H7 (cell line): Measurements from ENCODE around the gene ENTHD1. TPM values are rescaled to one million over a fixed set of nuclear protein-coding genes. Genes with fewer than 3 reads are reported as not detected.
A peak's percentile ranks its signal among the peaks of the same experiment; 100 is the strongest.

Source experiments
- DNase-seq: peaks from one replicate; pipeline ENCODE4 v3.0.0; 2012
- H3K27me3 ChIP-seq: 2 replicates; pipeline ENCODE4 v1.6.0; 2011; ENCODE audit warnings: mild to moderate bottlenecking, low read length; ENCODE audit not compliant: control insufficient read depth, insufficient read depth
- H3K36me3 ChIP-seq: replicated peaks from 2 replicates; pipeline ENCODE4 v1.5.1; 2011; ENCODE audit warnings: low read length; ENCODE audit not compliant: control insufficient read depth, insufficient read depth
- H3K4me3 ChIP-seq: 2 replicates; pipeline ENCODE4 v1.5.1; 2011; ENCODE audit warnings: low read depth, mild to moderate bottlenecking, control low read depth, low read length, moderate library complexity; ENCODE audit not compliant: insufficient read depth
- total RNA-seq: library from RNA; depleted of rRNA; stranded (reverse); fragments of >200 nt; shearing (Covaris generic); gene quantifications from 2 replicates; pipeline ENCODE4 v1.2.3, GENCODE V29; 2014

The ENTHD1 gene
- total RNA-seq, 1 experiment from 2014 or later = not detected

DNA sequence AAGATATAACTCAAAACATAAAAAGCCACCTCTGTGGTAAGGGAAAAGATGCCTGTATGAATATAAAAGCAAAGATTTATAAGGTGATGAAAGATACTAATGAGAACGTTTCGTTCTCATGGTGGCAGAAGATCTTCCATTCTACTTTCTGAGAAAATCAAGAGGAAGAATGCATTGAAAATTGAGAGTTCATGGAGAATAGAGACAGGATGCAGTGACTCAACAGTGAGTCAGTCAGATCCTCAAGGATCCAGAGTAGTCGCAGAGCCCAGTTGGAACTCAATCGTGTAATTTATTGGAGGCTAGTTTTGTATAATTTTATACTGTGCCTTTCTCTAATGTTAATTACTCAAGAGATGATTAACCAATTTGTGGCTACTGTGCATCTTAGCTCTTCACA lies 73.3 kb downstream of the ENTHD1 start:
- Histone ChIP-seq H3K27me3 (no peaks in the 10 kb centered on the region; the same call in 1 of the 2 replicates), H3K36me3 (no peaks in the 10 kb centered on the region), H3K4me3 (no peak overlapping the region)
- no peak for DNase-seq

GRCh38 chr22:39819429-39819828 lies 74.1 kb downstream of the ENTHD1 start:
- Histone ChIP-seq H3K27me3 (no peaks in the 10 kb centered on the region; the same call in 1 of the 2 replicates), H3K36me3 (no peaks in the 10 kb centered on the region), H3K4me3 (no peak overlapping the region)
- DNase-seq = no peak

GRCh38 chr22:39818094-39818493 lies 75.5 kb downstream of the ENTHD1 start:
- no peaks in the 10 kb centered on the region for H3K36me3 ChIP-seq
- H3K27me3 ChIP-seq = no peaks in the 10 kb centered on the region; the same call in 1 of the 2 replicates
- DNase-seq = no peak
- no peak overlapping the region for H3K4me3 ChIP-seq

GRCh38 chr22:39815932-39816331 lies 77.6 kb downstream of the ENTHD1 start:
- H3K4me3 ChIP-seq = no peak overlapping the region
- DNase-seq = peak; percentile 29

DNA sequence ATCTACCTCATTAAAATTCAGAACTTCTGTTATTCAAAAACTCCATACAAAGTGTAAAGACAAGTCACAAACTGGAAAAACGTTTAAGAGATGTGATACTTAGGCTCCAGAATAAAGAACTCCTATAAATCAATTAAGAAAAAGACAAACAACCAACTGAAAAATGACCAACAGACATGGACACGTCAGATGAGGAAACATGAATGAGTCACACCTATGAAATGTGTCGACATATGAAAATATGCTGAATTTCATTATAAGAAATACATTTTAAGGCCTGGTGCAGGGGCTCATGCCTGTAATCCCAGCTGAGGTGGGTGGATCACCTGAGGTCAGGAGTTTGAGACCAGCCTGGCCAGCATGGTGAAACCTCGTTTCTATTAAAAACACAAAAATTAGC lies 78.7 kb downstream of the ENTHD1 start:
- no peak overlapping the region for H3K4me3 ChIP-seq
- no peaks in the 10 kb centered on the region for H3K36me3 ChIP-seq
- no peak for DNase-seq

More at GRCh38 chr22:39815932-39816331, 77.6 kb downstream of the ENTHD1 start:
- H3K27me3 ChIP-seq = no peaks in the 10 kb centered on the region; the same call in 1 of the 2 replicates
- H3K36me3 ChIP-seq = no peaks in the 10 kb centered on the region

GRCh38 chr22:39809772-39810557 lies 83.6 kb downstream of the ENTHD1 start:
- Histone ChIP-seq H3K4me3 (no peak overlapping the region), H3K27me3 (no peaks in the 10 kb centered on the region), H3K36me3 (no peaks in the 10 kb centered on the region)
- DNase-seq = no peak

More for the DNA sequence above, 78.7 kb downstream of the ENTHD1 start:
- H3K27me3 ChIP-seq = no peaks in the 10 kb centered on the region; the same call in 1 of the 2 replicates

DNA sequence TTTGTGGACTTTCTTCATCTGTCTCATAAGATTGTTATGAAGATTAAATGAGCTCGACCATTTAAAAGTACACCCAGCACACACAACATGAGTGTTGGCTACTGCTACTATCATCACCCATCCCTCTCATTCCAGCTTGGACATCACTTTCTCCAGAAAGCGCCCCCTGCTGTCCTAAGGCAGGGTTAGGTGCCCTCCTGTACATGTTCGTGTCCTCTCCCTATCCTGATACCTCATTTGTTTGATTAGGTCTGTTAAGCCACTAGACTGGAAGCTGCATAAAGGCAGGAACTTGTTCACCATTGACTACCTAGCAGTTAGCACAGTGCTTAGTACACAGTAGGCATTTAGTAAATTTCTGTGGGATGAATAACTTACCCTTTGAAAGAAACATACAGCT lies 85.5 kb downstream of the ENTHD1 start:
- Histone ChIP-seq H3K36me3 (no peaks in the 10 kb centered on the region), H3K4me3 (no peak overlapping the region), H3K27me3 (no peaks in the 10 kb centered on the region)
- peak; percentile 57 for DNase-seq

- DNase-seq = no peak
- no peaks in the 10 kb centered on the region for H3K36me3 ChIP-seq
- H3K27me3 ChIP-seq = no peaks in the 10 kb centered on the region
- no peak overlapping the region for H3K4me3 ChIP-seq
Measured at GRCh38 chr22:39806109-39806508, 87.5 kb downstream of the ENTHD1 start.

GRCh38 chr22:39805117-39805516 lies 88.4 kb downstream of the ENTHD1 start:
- no peak for DNase-seq
- Histone ChIP-seq H3K27me3 (no peaks in the 10 kb centered on the region), H3K4me3 (no peak overlapping the region), H3K36me3 (no peaks in the 10 kb centered on the region)

DNA sequence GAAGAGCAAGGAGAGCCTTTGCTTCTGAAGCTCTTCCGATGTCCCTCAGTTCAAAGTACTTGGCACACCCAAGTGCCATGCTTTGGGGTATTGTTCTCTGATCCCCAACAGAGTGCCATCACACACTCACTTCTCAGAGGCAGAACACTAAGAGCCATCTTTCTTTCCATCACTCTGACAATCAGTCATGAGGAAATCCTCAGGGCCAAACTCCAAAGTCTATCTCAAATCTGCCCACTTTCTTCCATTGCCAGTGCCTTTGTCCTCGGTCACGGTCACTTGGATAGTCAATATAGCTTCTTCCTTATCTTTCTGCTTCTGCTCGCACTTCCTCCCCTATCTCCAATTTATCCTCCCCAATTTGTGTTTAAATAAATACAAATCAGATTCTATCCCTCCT lies 90.9 kb downstream of the ENTHD1 start:
- no peak for DNase-seq
- no peak overlapping the region for H3K4me3 ChIP-seq
- H3K27me3 ChIP-seq = no peaks in the 10 kb centered on the region
- H3K36me3 ChIP-seq = no peaks in the 10 kb centered on the region

- Histone ChIP-seq H3K4me3 (no peak overlapping the region), H3K27me3 (no peaks in the 10 kb centered on the region), H3K36me3 (no peaks in the 10 kb centered on the region)
- no peak for DNase-seq
Measured at GRCh38 chr22:39800790-39801520, 92.6 kb downstream of the ENTHD1 start.

DNA sequence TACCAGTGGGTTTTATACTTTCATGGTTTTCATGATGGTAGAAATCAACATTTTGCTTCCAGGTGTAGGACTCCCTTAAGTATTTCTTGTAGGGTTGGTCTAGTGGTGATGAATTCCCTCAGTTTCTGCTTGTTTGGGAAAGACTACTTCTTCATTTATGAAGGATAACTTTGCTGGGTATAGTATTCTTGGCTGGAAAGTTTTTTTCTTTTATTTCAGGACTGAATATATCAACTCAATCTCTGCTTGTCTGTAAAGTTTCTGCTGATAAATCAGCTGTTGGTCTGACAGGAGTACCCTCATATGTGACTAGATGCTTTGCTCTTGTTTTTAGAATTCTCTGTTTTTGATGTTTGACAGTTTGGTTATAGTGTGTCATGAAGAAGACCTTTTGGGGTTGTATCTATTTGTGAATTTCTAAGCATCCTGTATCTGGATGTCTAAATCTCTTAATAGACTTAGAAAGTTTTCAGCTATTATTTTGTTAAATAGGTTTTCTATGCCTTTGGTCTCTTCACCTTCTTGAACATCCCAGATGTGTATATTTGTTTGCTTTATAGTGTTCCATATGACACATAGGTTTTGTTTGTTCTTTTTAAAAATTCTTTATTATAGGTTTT lies 95.9 kb downstream of the ENTHD1 start:
- Histone ChIP-seq H3K4me3 (no peak overlapping the region), H3K27me3 (no peaks in the 10 kb centered on the region), H3K36me3 (no peaks in the 10 kb centered on the region)
- DNase-seq = no peak

DNA sequence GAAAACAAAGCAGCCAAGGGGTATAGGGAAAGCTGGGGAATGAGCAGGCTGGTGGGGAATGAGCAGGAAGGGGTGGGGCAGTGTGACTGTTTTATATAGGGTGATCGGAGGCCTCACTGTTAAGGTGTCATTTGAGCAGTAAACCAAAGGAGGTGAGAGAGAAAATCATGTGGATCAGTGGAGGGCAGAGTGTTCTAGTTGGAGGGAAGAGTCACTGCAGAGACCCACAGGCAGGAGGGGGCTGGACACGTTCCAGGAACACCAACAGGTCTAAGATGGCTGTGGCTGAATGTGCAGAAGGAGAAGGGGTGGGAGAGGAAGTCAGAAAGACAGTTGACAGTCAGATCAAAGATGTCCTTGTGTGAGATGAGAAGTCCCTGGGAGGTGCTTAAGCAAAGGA lies 103.8 kb downstream of the ENTHD1 start:
- no peak for DNase-seq
- H3K4me3 ChIP-seq = no peak overlapping the region
- H3K27me3 ChIP-seq = no peaks in the 10 kb centered on the region; the same call in 1 of the 2 replicates
- no peaks in the 10 kb centered on the region for H3K36me3 ChIP-seq

- H3K4me3 ChIP-seq = no peak overlapping the region
- no peaks in the 10 kb centered on the region for H3K36me3 ChIP-seq
- H3K27me3 ChIP-seq = no peaks in the 10 kb centered on the region; the same call in 1 of the 2 replicates
- DNase-seq = no peak
Measured at GRCh38 chr22:39785232-39785631, 108.3 kb downstream of the ENTHD1 start.
